Neuronal stem cell (in vitro differentiated cells): Measurements from ENCODE around the gene FGGY.

Experiments used
- DNase-seq: peaks from one replicate; pipeline ENCODE4 v3.0.0-alpha.2; 2013; ENCODE audit warnings: low spot score
- H2AFZ ChIP-seq: one replicate; pipeline ENCODE4 v1.6.1; 2013; ENCODE audit warnings: mild to moderate bottlenecking, low read length, inconsistent platforms
- H2AK5ac ChIP-seq: 2 replicates; pipeline ENCODE4 v1.6.1; 2013; ENCODE audit warnings: low read depth, mild to moderate bottlenecking, inconsistent platforms, low read length, moderate library complexity, mixed read lengths
- H2BK120ac ChIP-seq: 2 replicates; pipeline ENCODE4 v1.6.1; 2013; ENCODE audit warnings: low read depth, mild to moderate bottlenecking, inconsistent platforms, low read length, moderate library complexity, mixed read lengths
- H2BK12ac ChIP-seq: one replicate; pipeline ENCODE4 v1.6.1; 2013; ENCODE audit warnings: low read length, inconsistent platforms
- H2BK15ac ChIP-seq: 2 replicates; pipeline ENCODE4 v1.6.1; 2013; ENCODE audit warnings: mild to moderate bottlenecking, low read length, inconsistent platforms, mixed read lengths
- H2BK5ac ChIP-seq: one replicate; pipeline ENCODE4 v1.6.1; 2013; ENCODE audit warnings: inconsistent platforms, mild to moderate bottlenecking, low read length, moderate library complexity
- H3K14ac ChIP-seq: one replicate; pipeline ENCODE4 v1.6.1; 2013; ENCODE audit warnings: low read length, inconsistent platforms
- H3K18ac ChIP-seq: 2 replicates; pipeline ENCODE4 v1.6.1; 2013; ENCODE audit warnings: low read length, inconsistent platforms
- H3K23ac ChIP-seq: 2 replicates; pipeline ENCODE4 v1.6.1; 2013; ENCODE audit warnings: low read depth, mild to moderate bottlenecking, mixed read lengths, low read length, inconsistent platforms; ENCODE audit not compliant: poor library complexity
- H3K27ac ChIP-seq: replicated peaks from 3 replicates; pipeline ENCODE4 v1.5.1; 2013; ENCODE audit warnings: low read length, inconsistent platforms
- H3K27me3 ChIP-seq, 3 experiments: 2 replicates each; pipeline ENCODE4 v1.6.1; 2013; ENCODE audit warnings: low read length in 3 of 3, mild to moderate bottlenecking in 2 of 3, inconsistent platforms in 1 of 3, low read depth in 1 of 3, mixed read lengths in 1 of 3, moderate library complexity in 1 of 3; ENCODE audit not compliant: control insufficient read depth in 3 of 3, insufficient read depth in 3 of 3
- H3K36me3 ChIP-seq, 2 donors: replicated peaks in 1 of 2; 2 replicates each; pipeline ENCODE4 v1.6.1; 2013; ENCODE audit warnings: low read length in 2 of 2; ENCODE audit not compliant: control insufficient read depth in 2 of 2, insufficient read depth in 2 of 2
- H3K4ac ChIP-seq: 2 replicates; pipeline ENCODE4 v1.6.1; 2013; ENCODE audit warnings: inconsistent platforms, mild to moderate bottlenecking, low read length, moderate library complexity
- H3K4me1 ChIP-seq, 2 donors: 1 replicate in 1 of 2; 2 replicates in 1 of 2; pipeline ENCODE4 v1.6.1; 2013; ENCODE audit warnings: low read length in 2 of 2, low read depth in 1 of 2; ENCODE audit not compliant: control insufficient read depth in 2 of 2, insufficient read depth in 1 of 2
- H3K4me2 ChIP-seq: one replicate; pipeline ENCODE4 v1.6.1; 2013; ENCODE audit warnings: mild to moderate bottlenecking, low read length, inconsistent platforms; ENCODE audit not compliant: insufficient read depth, poor library complexity, severe bottlenecking
- H3K4me3 ChIP-seq, 2 donors: 2 replicates each; pipeline ENCODE4 v1.5.1; 2013; ENCODE audit warnings: low read length in 2 of 2, mild to moderate bottlenecking in 2 of 2, inconsistent platforms in 1 of 2, moderate library complexity in 1 of 2
- H3K79me1 ChIP-seq: one replicate; pipeline ENCODE4 v1.6.1; 2013; ENCODE audit warnings: low read depth, mild to moderate bottlenecking, inconsistent platforms, low read length, moderate library complexity
- H3K9ac ChIP-seq: one replicate; pipeline ENCODE4 v1.6.1; 2013; ENCODE audit warnings: mild to moderate bottlenecking, low read depth, low read length, inconsistent platforms; ENCODE audit not compliant: poor library complexity
- H3K9me3 ChIP-seq, 2 donors: replicated peaks in 1 of 2; 2 replicates each; pipeline versions ENCODE3 to v1.6.1; 2013; ENCODE audit warnings: low read length in 2 of 2, mild to moderate bottlenecking in 2 of 2, inconsistent platforms in 1 of 2, low read depth in 1 of 2, mixed read lengths in 1 of 2, moderate library complexity in 1 of 2; ENCODE audit not compliant: control insufficient read depth in 2 of 2, insufficient read depth in 1 of 2
- H4K8ac ChIP-seq: one replicate; pipeline ENCODE4 v1.6.1; 2013; ENCODE audit warnings: low read depth, mild to moderate bottlenecking, inconsistent platforms, low read length, moderate library complexity
- H4K91ac ChIP-seq: one replicate; pipeline ENCODE4 v1.6.1; 2013; ENCODE audit warnings: low read length, low read depth, mild to moderate bottlenecking, inconsistent platforms; ENCODE audit not compliant: poor library complexity
- WGBS, 2 donors: extraction: QIAGEN DNeasy Blood & Tissue Kit; methylation state at CpG; one replicate each; pipeline ENCODE4 v1.1.7; 2013; ENCODE audit warnings: missing lambda C conversion rate in 2 of 2, mixed read lengths in 1 of 2; ENCODE audit not compliant: insufficient read length in 2 of 2, insufficient replicate concordance in 1 of 2; ENCODE audit errors: extremely low coverage in 2 of 2; 5-methylcytosine and 5-hydroxymethylcytosine counted together

Gene FGGY

DNA sequence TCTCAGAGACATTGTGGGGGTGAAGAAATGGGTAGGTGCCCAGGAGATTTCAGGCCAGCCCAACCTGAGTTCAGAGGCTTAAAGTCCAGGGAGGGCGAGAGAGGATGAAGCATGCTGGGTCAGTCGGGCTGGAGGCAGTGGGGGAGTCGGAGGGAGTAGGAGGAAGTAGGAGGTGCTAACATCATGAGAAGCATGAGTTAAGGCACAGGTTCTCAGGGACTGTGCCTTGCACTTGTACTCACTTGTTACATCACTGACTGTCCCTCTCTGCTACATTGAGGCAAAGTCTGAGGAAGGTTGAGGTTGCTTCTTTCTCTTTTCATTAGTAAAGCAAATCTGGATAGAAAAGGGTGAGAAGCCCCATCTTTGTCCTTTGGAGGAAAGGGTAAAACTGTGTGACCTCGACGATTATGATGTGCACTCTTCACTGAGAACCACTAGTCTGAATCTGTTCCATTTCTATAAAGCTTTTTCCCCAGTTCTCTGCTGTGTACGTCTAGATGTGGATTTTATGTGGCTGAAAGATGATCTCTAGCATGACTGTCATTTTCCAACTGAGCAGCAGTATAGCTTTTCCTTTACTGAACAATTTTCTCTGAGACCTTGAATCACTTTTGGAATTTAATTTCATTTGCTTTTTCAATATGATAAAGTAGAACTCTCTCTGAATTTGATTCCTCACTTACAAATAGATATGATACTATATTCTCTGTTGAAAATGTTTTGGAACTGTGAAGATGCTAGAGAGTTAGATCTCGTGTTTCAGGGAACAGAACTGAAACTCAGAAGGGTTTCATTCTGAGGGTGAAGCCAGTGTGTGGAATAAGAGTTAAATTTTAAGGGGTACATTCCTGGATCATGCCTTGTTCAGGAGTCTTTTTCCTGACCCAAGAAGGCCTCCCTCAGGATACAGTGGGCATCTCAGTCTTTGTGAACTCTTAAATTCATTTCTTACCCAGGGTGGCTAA is 94.6 kb downstream of the FGGY start:
- Histone ChIP-seq H3K4me2 (no peak overlapping the region), H3K4ac (no peak overlapping the region), H2BK120ac (no peak overlapping the region), H3K18ac (no peak overlapping the region), H3K36me3 (no peaks in the 10 kb centered on the region), H3K9me3 (peaks cover 0 to 2% of the 10 kb centered on the region in 2 donors), H3K27ac (no peak overlapping the region), H3K9ac (no peak overlapping the region), H4K91ac (no peak overlapping the region), H2BK12ac (no peak overlapping the region), H3K4me3 (peak overlapping the region in 1 of 2 donors; percentile 40), H2AK5ac (peak overlapping the region; percentile 26), H3K27me3 (no peaks in the 10 kb centered on the region), H3K14ac (no peak overlapping the region), H2BK5ac (no peak overlapping the region), H3K23ac (no peak overlapping the region), H3K79me1 (no peaks in the 10 kb centered on the region), H2AFZ (peak overlapping the region; percentile 7), H4K8ac (no peak overlapping the region), H3K4me1 (peaks cover 14 to 34% of the 10 kb centered on the region in 2 donors), H2BK15ac (peak overlapping the region; percentile 24)
- no peak for DNase-seq
- no CpG with 5 or more reads among the region's 7 CpGs for WGBS, 2 donors

GRCh38 chr1:59393211-59394180 is 96.6 kb downstream of the FGGY start:
- Histone ChIP-seq H3K4me2 (no peak overlapping the region), H2BK12ac (no peak overlapping the region), H4K8ac (no peak overlapping the region), H3K14ac (no peak overlapping the region), H3K23ac (no peak overlapping the region), H3K9ac (no peak overlapping the region), H2BK120ac (no peak overlapping the region), H3K4ac (no peak overlapping the region), H2AFZ (peak overlapping the region; percentile 65), H2BK15ac (no peak overlapping the region), H3K27me3 (no peaks in the 10 kb centered on the region), H3K4me1 (peaks cover 14 to 34% of the 10 kb centered on the region in 2 donors), H3K36me3 (no peaks in the 10 kb centered on the region), H2AK5ac (no peak overlapping the region), H3K9me3 (peaks cover 0 to 2% of the 10 kb centered on the region in 2 donors), H3K18ac (no peak overlapping the region), H3K4me3 (peak overlapping the region in 1 of 2 donors; percentile 46), H3K27ac (peak overlapping the region; percentile 68), H4K91ac (no peak overlapping the region), H2BK5ac (no peak overlapping the region), H3K79me1 (no peaks in the 10 kb centered on the region)
- no peak for DNase-seq
- no CpG with 5 or more reads among the region's 7 CpGs for WGBS, 2 donors

- Histone ChIP-seq H3K9me3 (peaks cover 0 to 2% of the 10 kb centered on the region in 2 donors), H3K18ac (no peak overlapping the region), H3K23ac (no peak overlapping the region), H2BK15ac (no peak overlapping the region), H3K27me3 (no peaks in the 10 kb centered on the region), H3K4ac (no peak overlapping the region), H3K36me3 (no peaks in the 10 kb centered on the region), H3K4me3 (no peak overlapping the region), H2BK12ac (no peak overlapping the region), H3K9ac (no peak overlapping the region), H2BK120ac (no peak overlapping the region), H2AFZ (no peak overlapping the region), H3K14ac (no peak overlapping the region), H2AK5ac (no peak overlapping the region), H2BK5ac (no peak overlapping the region), H4K91ac (no peak overlapping the region), H3K4me2 (no peak overlapping the region), H3K79me1 (no peaks in the 10 kb centered on the region), H3K4me1 (peaks cover 14 to 34% of the 10 kb centered on the region in 2 donors), H4K8ac (no peak overlapping the region), H3K27ac (no peak overlapping the region)
- DNase-seq = no peak
- WGBS, 2 donors = no CpG with 5 or more reads among the region's 6 CpGs
Measured at GRCh38 chr1:59394706-59395425, 98.0 kb downstream of the FGGY start.
